Lower lobe of right lung (tissue), 2 donors: ENCODE results near the gene NUS1. TPM values are rescaled to one million over a fixed set of nuclear protein-coding genes. Genes with fewer than 3 reads are reported as not detected.
A peak's percentile ranks its signal among the peaks of the same experiment; 100 is the strongest.
"Not testable (repeated sequence)": the region's sequence is repeated elsewhere in the genome, so short reads cannot be mapped to it uniquely, and the experiment has no call there.

ENCODE experiments used
- ATAC-seq, 2 donors: fragments of 200-7000 bp; cut with Tn5 transposase; one replicate each; pipeline ENCODE4 v1.9.1; 2020 to 2022; ENCODE audit warnings: mild to moderate bottlenecking in 2 of 2, moderate library complexity in 2 of 2
- DNase-seq: peaks from one replicate; pipeline ENCODE4 v3.0.0-alpha.2; 2020
- H3K27ac ChIP-seq: fragments of 200-600 bp; one replicate; pipeline ENCODE4 v1.8.0; 2022
- H3K27me3 ChIP-seq: fragments of 200-600 bp; one replicate; pipeline ENCODE4 v1.8.0; 2022; ENCODE audit warnings: low read depth
- H3K36me3 ChIP-seq: fragments of 200-600 bp; one replicate; pipeline ENCODE4 v1.8.0; 2022; ENCODE audit warnings: mild to moderate bottlenecking
- H3K4me1 ChIP-seq: fragments of 200-600 bp; one replicate; pipeline ENCODE4 v1.8.0; 2022
- H3K4me3 ChIP-seq: fragments of 200-600 bp; one replicate; pipeline ENCODE4 v1.8.0; 2022; ENCODE audit warnings: mild to moderate bottlenecking
- H3K9me3 ChIP-seq: fragments of 200-600 bp; one replicate; pipeline ENCODE4 v1.8.0; 2022
- CTCF ChIP-seq: fragments of 200-600 bp; IDR thresholded peaks from one replicate; pipeline ENCODE4 v1.8.0; 2022; ENCODE audit warnings: antibody characterized with exemption, mild to moderate bottlenecking
- intact Hi-C: fragments of 100-400 bp; cut with DNase I; formaldehyde crosslinking; loops from one replicate; pipeline ENCODE4 v1.11.0; 2022
- long read RNA-seq: library from polyadenylated mRNA; unstranded; transcript quantifications from one replicate; pipeline ENCODE4 v2.0.0, GENCODE V29; 2021
- total RNA-seq: library from RNA; stranded (reverse); fragmentation: NEBNext Ultra II Directional; extraction: Animal tissue kit (Norgen Biotek cat#: 25700); gene quantifications from one replicate; pipeline ENCODE4 v1.2.1, GENCODE V29; 2021
- donor health status: DM: no; HTN: yes; CAD: no; lungs with severe emphysema.

Gene NUS1
- 36.5 TPM for total RNA-seq
- long read RNA-seq, full-length matches to known transcripts, result 36 of 45 reads
- long read RNA-seq, partial matches to known transcripts, result 0 of 45 reads
- long read RNA-seq, other reads (novel, unspliced or antisense), result 9 of 45 reads

DNA sequence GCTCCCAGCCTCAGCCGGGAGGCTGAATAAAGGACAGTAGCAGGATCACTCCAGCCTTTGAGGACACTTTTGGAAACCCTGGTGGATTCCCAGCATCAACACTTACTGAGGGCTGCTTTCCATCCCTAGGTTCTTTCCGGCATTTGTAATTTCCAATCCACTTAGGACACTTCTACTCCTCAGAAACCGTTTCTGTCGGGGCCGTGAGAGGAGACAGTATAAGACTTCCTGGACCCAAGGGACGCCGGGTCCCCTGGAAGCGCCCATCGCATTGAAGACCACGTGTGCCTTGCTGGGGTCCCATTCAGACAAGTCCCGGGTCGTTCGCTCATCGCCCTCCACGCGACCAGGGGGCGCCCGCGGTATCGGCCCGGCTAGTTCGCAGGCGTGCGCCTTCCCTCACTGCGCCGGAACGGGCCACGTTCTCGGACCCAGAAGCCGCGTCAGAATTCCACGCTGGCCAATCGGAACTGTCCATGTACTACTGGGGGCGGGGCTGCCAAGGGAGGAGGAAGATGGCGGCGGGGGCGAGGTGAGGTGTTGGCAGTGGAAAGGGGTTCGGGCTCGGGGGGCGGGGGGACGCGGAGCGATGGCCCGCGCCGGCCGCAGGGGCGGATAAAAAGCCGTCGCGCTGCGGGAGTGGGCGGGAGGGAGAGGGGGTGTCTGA is at the start of gene NUS1:
Gene NUS1, plus strand, starts transcription at position 479 of the 667 bp plus-strand sequence. CDS start 202 bp downstream, outside the sequence.
- Histone ChIP-seq H3K36me3 (no peaks in the 10 kb centered on the region), H3K27ac (peak within 1 kb of the TSS; percentile 81), H3K9me3 (no peaks in the 10 kb centered on the region), H3K4me3 (peak within 1 kb of the TSS; percentile 76), H3K4me1 (peaks cover 45% of the 10 kb centered on the region), H3K27me3 (no peaks in the 10 kb centered on the region)
- ATAC-seq (peak; percentile 99 to 100), DNase-seq (peak; percentile 97)
- peak; percentile 76 for TF ChIP-seq CTCF
- intact Hi-C loops, result no loop called here

DNA sequence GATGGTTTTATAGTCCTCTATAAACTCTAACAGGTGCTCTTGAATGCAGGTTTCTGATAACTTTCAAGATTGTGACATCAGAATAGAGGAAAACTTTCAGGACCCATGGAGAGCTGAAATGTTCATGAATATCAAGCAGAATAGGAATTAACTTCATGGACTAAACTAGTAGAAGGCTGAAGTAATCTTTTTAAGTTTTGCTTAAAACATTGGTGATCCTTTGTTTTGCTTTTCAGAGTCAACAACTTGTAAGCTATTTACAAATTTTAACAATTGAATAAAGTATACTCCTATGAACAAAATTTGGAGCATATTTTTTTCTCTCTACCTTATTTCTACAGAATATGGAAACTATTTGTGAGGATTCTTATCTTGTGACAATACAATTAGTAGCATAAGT is 47.7 kb upstream of the NUS1 start:
- ATAC-seq, result no peak
- Histone ChIP-seq H3K36me3 (no peaks in the 10 kb centered on the region), H3K4me1 (no peaks in the 10 kb centered on the region), H3K27me3 (no peaks in the 10 kb centered on the region), H3K4me3 (no peak overlapping the region), H3K9me3 (peaks cover 18% of the 10 kb centered on the region), H3K27ac (no peak overlapping the region)
- no peak for TF ChIP-seq CTCF
- intact Hi-C loops, result no loop called here
- DNase-seq, result no peak

DNA sequence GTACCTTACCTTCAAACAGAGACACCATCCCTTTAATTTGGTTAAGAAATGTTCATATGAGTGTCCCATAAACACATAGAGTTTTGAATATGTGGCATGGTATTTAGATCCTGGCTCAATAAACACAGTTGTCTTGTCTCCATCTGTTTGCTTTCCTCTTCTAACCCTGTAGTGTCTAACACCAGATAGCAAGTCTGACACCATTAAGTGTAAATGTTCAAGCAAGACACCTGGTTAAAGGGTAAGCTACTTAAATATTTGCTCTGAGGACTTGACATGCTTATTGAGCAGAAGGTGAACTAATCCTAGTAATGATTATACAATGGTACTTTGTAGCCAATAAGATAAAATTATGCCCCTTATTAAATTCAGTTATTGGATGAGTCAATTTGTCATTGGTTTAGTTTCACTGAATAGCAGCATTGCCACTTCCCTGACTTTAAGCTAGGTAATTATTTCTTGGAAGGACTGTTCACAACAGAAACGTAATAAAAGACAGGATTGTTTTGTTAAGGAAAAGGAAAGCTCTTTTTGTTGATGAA is 46.1 kb upstream of the NUS1 start:
- no peak for TF ChIP-seq CTCF
- Histone ChIP-seq H3K36me3 (no peaks in the 10 kb centered on the region), H3K4me1 (no peaks in the 10 kb centered on the region), H3K27ac (no peak overlapping the region), H3K9me3 (peaks cover 18% of the 10 kb centered on the region), H3K27me3 (no peaks in the 10 kb centered on the region), H3K4me3 (no peak overlapping the region)
- DNase-seq, result no peak
- no peak for ATAC-seq
- intact Hi-C loops, result no loop called here

DNA sequence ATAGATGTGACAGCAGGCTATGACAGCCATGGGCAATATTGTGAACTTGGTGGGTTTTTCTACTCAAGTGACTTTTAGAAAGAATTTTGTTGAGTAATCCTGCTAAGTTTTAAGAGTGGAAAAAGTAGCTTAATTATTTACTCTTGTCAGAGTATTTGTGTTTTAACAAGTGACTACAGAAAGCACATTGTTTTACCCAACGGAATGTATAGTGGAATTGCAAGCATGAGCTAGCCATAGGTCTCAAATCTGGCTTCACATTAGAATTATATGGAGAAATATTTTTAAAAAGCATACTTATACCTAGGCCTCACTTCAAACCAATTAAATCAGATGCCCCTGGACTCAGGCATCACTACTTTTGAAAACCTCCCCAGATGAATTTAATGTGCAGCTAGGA is 37.5 kb upstream of the NUS1 start:
- Histone ChIP-seq H3K4me1 (no peaks in the 10 kb centered on the region), H3K27ac (no peak overlapping the region), H3K36me3 (no peaks in the 10 kb centered on the region), H3K27me3 (no peaks in the 10 kb centered on the region), H3K4me3 (no peak overlapping the region), H3K9me3 (no peaks in the 10 kb centered on the region)
- DNase-seq (no peak), ATAC-seq (no peak)
- no peak for TF ChIP-seq CTCF
- intact Hi-C loops, result no loop called here

DNA sequence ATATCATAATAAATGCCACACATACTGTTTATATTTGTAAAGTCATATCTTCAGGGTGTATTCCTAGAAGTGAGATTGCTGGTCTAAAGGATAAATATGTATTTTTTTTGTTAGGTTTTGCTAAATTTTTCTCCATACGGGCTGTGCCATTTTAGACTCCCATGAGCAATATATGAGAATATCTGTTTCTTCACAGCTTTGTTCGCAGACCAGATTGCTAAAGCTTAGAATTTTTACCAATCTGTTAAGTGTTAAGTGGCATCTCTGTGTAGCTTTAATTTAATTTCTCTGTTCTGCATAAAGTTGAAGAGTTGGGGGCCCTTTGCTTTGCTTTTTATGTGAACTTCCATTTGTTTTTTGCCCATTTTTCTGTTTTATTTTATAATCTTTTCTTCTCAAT is 32.3 kb upstream of the NUS1 start:
- no peak overlapping the region for H3K4me3 ChIP-seq
- no peaks in the 10 kb centered on the region for H3K9me3 ChIP-seq
- H3K27me3 ChIP-seq, result no peaks in the 10 kb centered on the region
- TF ChIP-seq CTCF, result no peak
- no peaks in the 10 kb centered on the region for H3K4me1 ChIP-seq
- H3K27ac ChIP-seq, result no peak overlapping the region
- ATAC-seq (no peak), DNase-seq (no peak)
- H3K36me3 ChIP-seq, result no peaks in the 10 kb centered on the region
- intact Hi-C loops, result no loop called here

DNA sequence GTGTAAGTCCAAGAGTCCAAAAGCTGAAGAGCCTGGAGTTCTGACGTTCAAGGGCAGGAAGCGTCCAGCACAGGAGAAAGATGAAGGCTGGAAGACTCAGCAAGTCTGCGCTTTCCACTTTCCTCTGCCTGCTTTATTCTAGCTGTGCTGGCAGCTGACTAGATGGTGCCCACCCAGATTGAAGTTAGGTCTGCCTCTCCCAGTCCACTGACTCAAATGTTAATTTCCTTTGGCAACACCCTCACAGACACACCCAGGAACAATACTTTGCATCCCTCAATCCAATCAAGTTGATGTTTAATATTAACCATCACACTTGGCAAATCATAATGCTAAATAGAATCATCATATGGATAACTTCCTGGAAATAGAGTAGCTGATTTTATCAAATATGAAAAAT is 23.3 kb upstream of the NUS1 start:
- H3K4me3 ChIP-seq, H3K4me1 ChIP-seq, H3K9me3 ChIP-seq, intact Hi-C loops, H3K27ac ChIP-seq, H3K36me3 ChIP-seq, H3K27me3 ChIP-seq, ATAC-seq, DNase-seq: not testable (repeated sequence)
